NCI-H1417 (cell line): ENCODE measurements around the gene TMEM50A.
A peak's percentile ranks its signal among the peaks of the same experiment; 100 is the strongest.
"Not testable (repeated sequence)": the region's sequence is repeated elsewhere in the genome, so short reads cannot be mapped to it uniquely, and the experiment has no call there.

Experiments used
- DNase-seq, 3 experiments: peaks; one replicate each; lab custom pipeline; 2025; lab: John Stamatoyannopoulos, UW

TMEM50A gene

DNA sequence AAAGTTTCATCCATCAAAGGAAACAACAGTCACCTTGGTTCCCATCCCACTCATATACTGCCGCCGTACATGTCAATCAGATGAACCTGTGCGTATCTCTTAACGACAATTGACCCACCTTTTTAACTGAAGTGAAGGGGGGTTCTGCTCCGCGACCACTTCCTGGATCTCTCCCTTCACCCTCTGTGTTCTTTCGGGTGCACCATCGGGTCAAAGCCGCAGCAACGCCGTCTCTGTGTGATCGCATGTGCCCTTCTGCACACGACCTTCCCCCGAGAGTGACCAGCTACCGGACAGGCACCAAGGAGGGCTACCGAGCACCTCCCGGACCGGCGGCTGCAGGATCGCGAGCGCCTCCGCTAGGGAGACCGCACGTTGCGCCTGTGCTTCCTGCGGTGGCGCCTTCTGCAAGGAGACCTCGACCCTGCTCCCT, 1.2 kb upstream of the TMEM50A start:
- DNase-seq: peak in 2 of 3 experiments; percentile 49 to 51

GRCh38 chr1:25337483-25338187, 499 bp upstream of the TMEM50A start:
- DNase-seq: not testable (repeated sequence)

DNA sequence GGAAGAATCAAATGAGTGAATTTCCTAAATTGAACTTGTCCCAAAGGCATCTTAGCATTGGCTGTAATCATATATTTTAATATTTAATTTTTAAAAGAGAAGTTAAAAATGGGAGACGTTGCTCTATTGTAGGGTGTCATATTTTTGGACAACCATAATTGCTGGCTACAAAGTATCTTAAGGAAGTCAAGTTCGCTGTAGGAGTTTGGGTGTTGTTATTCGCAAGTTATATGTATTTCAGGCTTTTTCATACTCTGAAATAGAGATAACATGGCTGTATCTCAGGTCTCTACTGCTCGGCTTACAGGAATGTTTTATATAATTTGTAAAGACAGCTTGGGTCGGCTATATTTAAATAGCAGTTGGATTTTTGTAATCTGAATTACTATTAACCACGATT, 852 bp downstream of the TMEM50A start:
- no peak for DNase-seq

- DNase-seq: no peak
Measured at GRCh38 chr1:25341746-25342145, 3.6 kb downstream of the TMEM50A start.

DNA sequence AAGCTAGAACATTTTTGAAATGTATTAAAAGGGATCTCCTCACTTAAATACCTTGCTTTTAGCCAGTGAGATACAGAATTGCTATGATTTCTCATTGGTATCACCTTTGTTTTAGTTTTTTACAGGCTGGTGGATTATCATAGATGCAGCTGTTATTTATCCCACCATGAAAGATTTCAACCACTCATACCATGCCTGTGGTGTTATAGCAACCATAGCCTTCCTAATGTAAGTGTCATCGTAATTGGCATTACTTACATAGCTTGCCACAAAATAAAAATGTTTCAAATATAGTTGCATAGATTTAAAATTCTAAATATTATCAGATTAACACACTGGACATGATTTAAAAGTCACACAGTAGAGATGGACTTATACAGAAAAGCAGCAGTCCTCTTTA, 4.7 kb downstream of the TMEM50A start:
- DNase-seq: no peak

GRCh38 chr1:25343872-25344271, 5.7 kb downstream of the TMEM50A start:
- DNase-seq: no peak

GRCh38 chr1:25347556-25347955, 9.4 kb downstream of the TMEM50A start:
- no peak for DNase-seq

- no peak for DNase-seq
Measured at GRCh38 chr1:25349606-25350005, 11.5 kb downstream of the TMEM50A start.

- no peak for DNase-seq
Measured at GRCh38 chr1:25355841-25356395, 17.8 kb downstream of the TMEM50A start.

DNA sequence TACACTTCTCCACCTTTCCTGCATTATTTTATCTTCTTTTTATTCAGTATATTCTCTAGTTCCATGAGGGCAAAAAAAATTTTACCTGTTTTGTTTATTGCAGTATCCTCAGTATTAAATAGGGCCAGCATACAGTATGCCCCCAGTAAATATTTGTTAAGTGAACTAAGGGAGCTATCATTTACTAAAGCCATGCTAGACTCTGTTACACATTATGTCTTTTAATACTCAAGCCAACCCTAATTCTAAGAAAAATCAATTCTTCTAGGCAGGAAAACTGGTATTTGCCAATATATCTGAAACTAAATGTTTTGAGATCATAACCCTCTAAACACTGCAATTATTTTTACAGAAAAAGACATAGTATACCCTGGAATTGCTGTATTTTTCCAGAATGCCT, 18.3 kb downstream of the TMEM50A start:
- DNase-seq: no peak

DNA sequence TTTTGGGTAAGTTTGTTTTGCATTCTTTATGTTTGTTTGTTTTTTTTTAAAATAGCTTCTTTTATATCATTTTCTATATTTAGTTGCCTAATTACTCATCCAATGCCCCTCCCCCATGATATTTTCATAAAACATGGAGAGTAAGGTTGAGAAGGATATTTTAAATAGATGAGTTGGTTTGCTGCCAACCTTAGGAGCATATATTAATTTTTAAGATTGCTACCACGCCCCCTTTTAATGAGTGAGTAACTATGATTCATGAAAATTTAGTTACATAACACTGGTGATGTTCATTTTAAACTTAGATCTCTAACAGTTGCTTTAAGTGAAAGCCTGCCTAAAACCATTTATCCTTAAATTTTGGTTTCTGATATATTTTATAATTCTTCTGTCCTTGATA, 18.7 kb downstream of the TMEM50A start:
- DNase-seq: no peak

DNA sequence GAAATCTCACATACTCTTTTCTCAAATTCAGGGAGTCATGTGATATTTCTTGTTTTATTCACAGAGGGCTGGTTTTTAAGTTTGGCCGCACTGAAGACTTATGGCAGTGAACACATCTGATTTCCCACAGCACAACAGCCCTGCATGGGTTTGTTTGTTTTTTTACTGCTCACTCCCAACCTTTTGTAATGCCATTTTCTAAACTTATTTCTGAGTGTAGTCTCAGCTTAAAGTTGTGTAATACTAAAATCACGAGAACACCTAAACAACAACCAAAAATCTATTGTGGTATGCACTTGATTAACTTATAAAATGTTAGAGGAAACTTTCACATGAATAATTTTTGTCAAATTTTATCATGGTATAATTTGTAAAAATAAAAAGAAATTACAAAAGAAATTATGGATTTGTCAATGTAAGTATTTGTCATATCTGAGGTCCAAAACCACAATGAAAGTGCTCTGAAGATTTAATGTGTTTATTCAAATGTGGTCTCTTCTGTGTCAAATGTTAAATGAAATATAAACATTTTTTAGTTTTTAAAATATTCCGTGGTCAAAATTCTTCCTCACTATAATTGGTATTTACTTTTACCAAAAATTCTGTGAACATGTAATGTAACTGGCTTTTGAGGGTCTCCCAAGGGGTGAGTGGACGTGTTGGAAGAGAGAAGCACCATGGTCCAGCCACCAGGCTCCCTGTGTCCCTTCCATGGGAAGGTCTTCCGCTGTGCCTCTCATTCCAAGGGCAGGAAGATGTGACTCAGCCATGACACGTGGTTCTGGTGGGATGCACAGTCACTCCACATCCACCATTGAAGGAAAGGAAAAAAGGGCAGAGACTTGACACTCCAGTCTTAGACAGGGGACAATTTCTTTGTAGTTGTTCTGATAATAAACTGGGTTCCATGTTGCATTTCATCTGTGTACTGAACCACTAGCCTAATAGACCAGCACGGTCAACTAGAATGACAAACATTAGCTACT, 22.8 kb downstream of the TMEM50A start:
- DNase-seq: no peak

DNA sequence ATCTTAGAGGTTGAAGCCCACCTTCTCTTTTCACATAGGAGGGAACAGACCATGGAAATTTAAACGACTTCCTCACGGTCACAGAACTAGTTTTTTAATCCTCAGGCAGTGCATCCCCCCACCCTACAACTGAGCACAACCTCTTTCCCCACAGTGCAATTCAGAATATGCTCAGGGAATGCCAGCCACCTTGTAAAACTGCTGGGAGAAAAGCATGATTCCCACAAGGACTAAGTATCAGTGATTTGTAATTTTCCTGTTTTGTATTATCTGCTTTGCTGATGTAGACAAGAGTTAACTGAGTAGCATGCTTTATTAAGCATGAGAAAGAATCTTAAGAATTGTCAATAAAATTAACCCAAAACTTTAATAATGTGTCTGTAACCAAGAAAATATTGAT, 23.8 kb downstream of the TMEM50A start:
- no peak for DNase-seq

DNA sequence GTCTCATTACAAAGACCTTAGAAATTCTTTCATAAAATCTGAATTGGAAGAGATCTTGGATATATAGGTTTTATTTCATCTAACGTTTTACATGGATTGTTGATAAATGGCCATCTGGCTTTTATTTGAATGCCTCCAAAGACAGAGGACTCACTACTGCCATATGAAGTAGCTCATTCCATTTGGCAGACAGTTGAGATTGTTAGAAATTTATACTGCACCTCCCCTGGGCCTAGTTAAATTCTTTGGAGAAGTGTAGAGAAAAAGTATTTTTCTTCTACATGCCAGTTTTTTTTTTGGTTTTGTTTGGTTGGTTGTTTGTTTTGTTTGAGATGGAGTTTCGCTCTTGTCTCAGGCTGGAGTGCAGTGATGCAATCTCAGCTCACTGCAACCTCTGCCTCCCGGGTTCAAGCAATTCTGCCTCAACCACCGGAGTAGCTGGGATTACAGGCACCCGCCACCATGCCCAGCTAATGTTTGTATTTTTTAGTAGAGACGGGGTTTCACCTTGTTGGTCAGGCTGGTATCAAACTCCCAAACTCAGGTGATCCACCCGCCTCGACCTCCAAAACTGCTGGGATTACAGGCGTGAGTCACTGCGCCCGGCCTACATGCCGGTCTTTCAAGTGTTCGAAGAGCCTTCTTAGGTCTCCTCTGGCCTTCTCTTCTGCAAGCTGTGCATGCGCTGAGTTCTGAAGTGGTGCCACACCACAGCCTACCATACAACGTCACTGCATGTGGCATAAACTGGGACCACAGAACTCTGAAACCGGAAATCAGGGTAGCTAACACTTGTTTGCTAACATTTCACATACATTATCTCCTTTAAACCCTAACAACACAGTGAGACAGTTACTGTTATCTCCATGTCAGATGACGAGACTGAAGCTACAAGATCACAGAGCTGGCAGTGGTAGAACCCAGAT, 24.8 kb downstream of the TMEM50A start:
- not testable (repeated sequence) for DNase-seq

GRCh38 chr1:25369241-25369640, 31.1 kb downstream of the TMEM50A start:
- DNase-seq: no peak

- not testable (repeated sequence) for DNase-seq
Measured at GRCh38 chr1:25369691-25370271, 31.6 kb downstream of the TMEM50A start.

GRCh38 chr1:25371757-25372156, 33.6 kb downstream of the TMEM50A start:
- not testable (repeated sequence) for DNase-seq

DNA sequence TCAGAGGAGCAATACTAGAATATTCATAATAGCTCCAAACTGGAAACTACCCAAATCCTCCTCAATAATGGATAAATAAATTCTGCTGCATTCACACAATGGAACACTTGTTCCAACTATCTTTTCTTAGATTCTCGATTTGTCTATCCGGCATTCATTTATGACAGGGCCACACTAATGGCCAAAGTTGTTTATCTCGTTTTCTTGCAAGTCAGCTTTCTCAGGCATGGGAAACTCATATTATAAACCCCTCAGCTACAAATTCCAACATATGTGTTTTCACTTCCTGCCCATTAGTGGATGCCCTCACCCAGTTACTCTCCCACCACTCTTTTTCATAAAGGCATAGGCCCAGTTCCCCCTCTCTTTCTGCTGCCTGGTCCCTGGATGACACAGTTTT, 40.2 kb downstream of the TMEM50A start:
- DNase-seq: not testable (repeated sequence)

- not testable (repeated sequence) for DNase-seq
Measured at GRCh38 chr1:25382543-25382942, 44.4 kb downstream of the TMEM50A start.

DNA sequence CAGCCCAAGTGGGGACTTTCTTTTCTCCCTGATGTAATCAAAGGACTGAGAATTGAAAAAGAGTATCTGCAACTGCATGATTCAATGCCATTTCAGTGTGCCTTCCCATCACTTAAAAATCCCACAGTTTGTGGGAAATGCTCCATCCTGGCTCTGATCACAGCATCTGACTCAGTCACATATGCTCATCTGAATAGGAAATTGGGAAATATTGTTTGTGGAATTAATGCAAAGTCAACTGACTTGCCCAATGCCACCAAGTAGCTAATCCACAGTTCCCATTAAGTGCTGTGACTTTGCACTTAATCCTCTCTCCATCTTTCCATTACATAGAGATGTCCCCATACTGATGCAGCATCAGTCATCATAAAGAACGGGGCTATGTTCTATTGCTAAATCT, 45.0 kb downstream of the TMEM50A start:
- not testable (repeated sequence) for DNase-seq

GRCh38 chr1:25383875-25384274, 45.7 kb downstream of the TMEM50A start:
- not testable (repeated sequence) for DNase-seq
